HG02884 (cell line): ENCODE measurements around the gene TWIST2.

ENCODE experiments used
- ATAC-seq: cut with Tn5 transposase; IDR thresholded peaks from one replicate; pipeline ENCODE4 v1.9.1; 2021; ENCODE audit warnings: mild to moderate bottlenecking, moderate library complexity; ENCODE audit not compliant: unreplicated experiment

The TWIST2 gene

GRCh38 chr2:238847841-238848690 lies at the start of gene TWIST2:
TSS of gene TWIST2 (plus strand) at chr2:238848085. CDS start at chr2:238848216, 131 bp downstream.
- ATAC-seq, result no peak

- ATAC-seq, result no peak
Measured at GRCh38 chr2:238801791-238802190, 46.1 kb upstream of the TWIST2 start.

GRCh38 chr2:238802957-238803356 lies 44.9 kb upstream of the TWIST2 start:
- ATAC-seq, result no peak

- ATAC-seq, result no peak
Measured at GRCh38 chr2:238803996-238804870, 43.7 kb upstream of the TWIST2 start.

GRCh38 chr2:238808761-238809160 lies 39.1 kb upstream of the TWIST2 start:
- no peak for ATAC-seq

- no peak for ATAC-seq
Measured at GRCh38 chr2:238810321-238810720, 37.6 kb upstream of the TWIST2 start.

GRCh38 chr2:238811293-238811692 lies 36.6 kb upstream of the TWIST2 start:
- no peak for ATAC-seq

GRCh38 chr2:238811759-238812158 lies 36.1 kb upstream of the TWIST2 start:
- ATAC-seq, result no peak

GRCh38 chr2:238813109-238813508 lies 34.8 kb upstream of the TWIST2 start:
- no peak for ATAC-seq

- ATAC-seq, result no peak
Measured at GRCh38 chr2:238814815-238815214, 33.1 kb upstream of the TWIST2 start.

- ATAC-seq, result no peak
Measured at GRCh38 chr2:238816291-238816690, 31.6 kb upstream of the TWIST2 start.

- no peak for ATAC-seq
Measured at GRCh38 chr2:238817382-238817781, 30.5 kb upstream of the TWIST2 start.

- ATAC-seq, result no peak
Measured at GRCh38 chr2:238817891-238818290, 30.0 kb upstream of the TWIST2 start.

- ATAC-seq, result no peak
Measured at GRCh38 chr2:238818561-238818960, 29.3 kb upstream of the TWIST2 start.

GRCh38 chr2:238820197-238820596 lies 27.7 kb upstream of the TWIST2 start:
- ATAC-seq, result no peak

- no peak for ATAC-seq
Measured at GRCh38 chr2:238820916-238821315, 27.0 kb upstream of the TWIST2 start.

GRCh38 chr2:238821391-238821790 lies 26.5 kb upstream of the TWIST2 start:
- no peak for ATAC-seq

GRCh38 chr2:238821944-238822670 lies 25.8 kb upstream of the TWIST2 start:
- ATAC-seq, result no peak

- no peak for ATAC-seq
Measured at GRCh38 chr2:238822955-238823354, 24.9 kb upstream of the TWIST2 start.

- no peak for ATAC-seq
Measured at GRCh38 chr2:238831177-238831576, 16.7 kb upstream of the TWIST2 start.

GRCh38 chr2:238834982-238835381 lies 12.9 kb upstream of the TWIST2 start:
- no peak for ATAC-seq
